ENCODE results near the gene PPP3CA.
A peak's percentile ranks its signal among the peaks of the same experiment; 100 is the strongest.

Gene PPP3CA

DNA sequence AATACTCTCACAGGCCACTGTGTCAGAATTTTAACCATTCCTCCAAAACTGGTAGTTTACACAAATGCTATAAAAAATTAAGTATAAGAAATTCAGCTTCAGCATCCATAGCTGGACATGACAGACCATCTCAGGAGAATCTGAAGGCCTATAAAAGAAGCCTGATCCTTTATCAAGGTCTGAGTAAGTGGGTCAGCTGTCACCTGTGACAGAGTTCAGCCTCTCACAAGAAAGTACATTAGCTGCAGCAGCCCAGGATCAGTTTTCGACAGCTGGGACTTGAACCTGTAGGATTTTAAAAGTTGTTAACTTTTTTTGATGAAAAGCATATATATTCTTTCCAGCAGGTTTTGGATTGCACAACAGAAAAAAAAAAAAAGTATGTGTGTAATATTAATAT, 60.7 kb downstream of the PPP3CA start:
- no peak for DNase-seq

DNA sequence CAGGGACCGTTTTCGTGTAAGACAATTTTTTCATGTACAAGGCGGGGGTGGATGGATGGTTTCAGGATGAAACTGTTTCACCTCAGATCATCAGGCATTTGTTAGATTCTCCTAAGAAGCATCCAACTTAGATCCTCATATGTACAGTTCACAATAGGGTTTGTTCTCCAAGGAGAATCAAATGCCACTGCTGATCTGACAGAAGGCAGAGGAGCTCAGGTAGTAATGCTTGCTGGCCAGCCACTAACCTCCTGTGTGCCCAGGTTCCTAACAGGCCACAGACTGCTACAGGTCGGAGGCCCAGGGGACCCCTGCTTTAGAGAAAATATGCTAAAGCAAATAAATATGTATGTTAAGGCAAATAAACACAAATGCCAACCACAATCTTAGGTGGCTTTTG, 61.3 kb downstream of the PPP3CA start:
- DNase-seq: no peak

DNA sequence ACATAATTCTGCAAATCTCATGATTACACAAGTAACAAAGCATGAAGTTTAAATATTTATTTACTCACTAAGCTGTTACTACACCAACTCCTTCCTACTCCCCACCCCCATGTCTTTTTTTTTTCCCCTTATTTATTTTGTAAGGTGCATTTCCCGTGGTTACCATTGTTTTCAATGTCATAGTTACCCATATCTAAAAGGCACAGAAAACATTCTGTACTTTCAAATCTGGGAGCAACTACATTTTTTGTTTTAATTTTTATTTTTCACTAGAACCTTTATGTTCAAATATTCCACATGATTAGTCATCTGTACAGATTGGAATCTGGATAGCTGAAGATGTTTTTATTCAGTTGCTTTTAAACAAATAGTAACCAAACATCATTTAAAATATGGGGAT, 62.8 kb downstream of the PPP3CA start:
- DNase-seq: peak in 1 of 5 experiments; percentile 17

DNA sequence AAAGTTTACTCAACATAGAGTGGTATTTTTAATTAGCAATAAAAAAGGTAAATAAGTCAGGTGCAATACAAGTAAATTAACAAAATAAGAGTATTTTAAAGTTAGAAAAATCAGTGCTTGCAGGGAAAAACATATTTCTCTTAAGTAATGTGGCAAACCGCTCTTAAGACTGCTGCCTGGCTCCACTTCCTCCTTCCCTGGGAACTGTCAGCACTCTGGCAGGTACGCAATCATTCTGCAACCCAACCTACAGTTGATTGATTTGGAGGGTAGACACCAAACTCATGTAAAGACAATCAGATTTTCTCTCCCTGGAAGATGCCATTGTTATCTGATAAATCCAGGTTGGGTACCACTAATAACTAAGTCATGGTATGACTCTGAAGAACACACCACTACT, 63.9 kb downstream of the PPP3CA start:
- no peak for DNase-seq

DNA sequence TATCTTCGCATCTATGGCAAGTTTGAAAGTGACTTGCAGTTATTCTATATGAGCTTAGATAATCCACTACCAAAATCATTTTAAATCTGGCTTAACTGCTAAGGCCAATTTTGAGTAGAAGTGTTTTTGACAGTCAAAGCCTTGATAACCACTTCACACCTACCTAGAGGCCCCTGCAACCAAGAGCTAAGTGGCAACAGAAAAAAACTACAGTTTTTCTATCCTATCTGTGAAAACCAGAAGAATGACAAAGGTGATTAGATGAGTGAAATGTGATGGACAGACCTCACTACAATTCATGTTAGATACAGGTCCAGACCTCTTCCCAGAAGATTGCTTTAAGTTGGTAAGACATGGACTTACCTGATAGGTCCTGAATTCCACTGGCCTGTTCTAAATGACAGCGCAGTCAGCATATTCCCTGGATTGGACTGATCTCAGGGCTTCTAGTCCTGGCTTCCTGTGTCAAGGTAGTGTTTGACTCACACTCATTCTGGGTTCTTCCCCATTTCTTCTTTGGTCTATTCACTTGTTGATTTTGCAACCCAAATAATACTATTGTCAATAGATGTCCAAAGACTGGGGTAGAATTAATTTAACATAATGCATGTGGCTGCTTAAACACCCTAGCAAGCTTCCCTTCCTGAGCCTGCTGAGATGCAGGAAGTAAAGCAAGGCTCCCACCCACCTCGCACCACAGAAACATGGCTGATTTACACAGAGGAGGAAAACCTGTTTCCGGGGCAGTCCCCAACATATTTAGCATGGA, 65.1 kb downstream of the PPP3CA start:
- DNase-seq: peak in 2 of 5 experiments; percentile 2 to 11

DNA sequence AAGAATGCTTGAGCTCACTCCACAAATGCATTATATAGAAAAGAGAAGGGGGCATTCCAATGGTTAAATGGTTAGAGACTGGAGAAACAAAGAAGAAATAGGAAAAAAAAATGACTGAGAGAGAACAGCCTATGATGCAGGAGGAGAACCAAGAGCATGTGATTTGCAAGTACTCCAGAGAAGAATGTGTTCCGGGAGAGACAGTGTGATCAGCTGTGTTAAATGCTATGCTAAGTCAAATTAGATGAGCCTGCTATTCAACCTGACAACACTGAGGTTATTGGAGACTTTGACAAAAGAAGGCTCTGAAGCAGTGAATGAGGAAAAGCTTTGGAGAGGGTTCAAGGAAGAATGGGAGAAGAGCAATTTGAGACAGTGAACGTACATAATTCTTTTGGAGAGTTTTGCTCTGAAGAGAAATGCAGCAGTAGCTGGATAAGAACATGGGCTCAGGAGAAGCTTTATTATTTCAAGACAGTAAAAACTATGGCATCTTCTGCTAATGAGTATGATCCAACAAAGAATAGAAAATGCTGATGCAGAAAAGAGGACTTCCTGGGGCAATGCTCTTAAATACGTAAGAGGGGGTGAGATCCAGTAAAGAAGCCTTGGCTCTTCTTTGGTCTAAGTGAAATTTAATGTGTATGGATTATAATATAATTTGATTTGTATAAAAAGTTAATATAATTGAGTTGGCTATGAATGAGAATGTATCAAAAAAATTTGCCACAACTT, 66.3 kb downstream of the PPP3CA start:
- no peak for DNase-seq

DNA sequence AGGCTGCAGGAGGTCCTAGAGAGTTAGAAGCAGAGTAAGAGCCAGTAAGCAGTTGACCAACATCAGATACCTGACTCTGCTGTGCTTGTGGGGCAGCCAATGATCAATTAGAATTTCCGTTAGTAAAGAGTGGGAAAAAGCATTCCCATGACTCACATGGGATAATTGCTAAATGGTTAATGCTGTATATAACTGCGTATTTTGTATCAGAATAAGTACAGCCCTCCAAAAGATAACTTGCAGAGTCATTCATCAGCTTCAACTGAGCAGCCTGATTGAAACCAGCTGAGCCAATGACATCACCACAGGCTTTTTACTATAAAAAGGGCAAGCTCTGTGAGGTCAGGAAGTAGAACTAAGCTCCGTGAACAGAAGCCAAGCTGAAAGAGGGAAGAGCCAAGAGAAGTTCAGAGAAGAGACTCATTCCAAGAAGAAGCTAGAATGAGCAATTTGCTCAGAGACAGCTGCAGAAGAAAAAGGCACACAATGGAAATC, 67.9 kb downstream of the PPP3CA start:
- no peak for DNase-seq

DNA sequence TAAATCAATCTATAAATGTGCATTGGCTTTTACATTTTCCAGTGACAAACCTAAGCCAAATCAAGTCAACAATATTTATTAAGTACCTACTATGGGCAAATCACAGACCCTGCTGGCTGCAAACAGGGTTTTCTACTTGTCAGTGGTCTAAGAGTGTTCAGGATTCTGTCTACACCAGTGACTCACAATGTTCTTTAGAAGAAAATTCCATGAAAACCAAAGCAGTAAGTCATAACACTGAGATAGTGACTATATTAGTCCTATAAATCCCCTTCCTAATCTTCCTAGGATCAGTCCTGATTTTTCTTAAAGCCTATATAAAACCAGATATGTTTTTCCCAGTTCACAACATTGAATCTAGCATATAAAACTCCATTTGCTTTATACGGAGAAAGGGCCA, 69.7 kb downstream of the PPP3CA start:
- DNase-seq: no peak

DNA sequence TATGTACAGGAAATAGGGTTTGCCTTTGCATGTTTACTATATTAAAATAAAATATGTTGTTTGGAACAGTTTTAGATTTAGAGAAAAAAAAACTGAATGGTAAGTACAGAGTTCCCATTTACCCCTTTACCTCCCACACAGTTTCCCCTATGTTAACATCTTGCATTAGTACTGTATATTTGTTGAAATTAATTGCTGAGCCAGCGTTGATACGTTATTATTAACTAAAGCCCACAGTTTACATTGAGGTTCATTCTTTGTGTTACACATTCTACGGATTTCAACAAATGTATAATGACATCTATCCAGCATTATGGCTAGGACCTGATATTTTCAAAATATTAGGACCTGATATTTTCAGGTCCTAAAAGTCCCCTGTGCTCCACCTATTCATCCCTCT, 70.7 kb downstream of the PPP3CA start:
- DNase-seq: no peak

DNA sequence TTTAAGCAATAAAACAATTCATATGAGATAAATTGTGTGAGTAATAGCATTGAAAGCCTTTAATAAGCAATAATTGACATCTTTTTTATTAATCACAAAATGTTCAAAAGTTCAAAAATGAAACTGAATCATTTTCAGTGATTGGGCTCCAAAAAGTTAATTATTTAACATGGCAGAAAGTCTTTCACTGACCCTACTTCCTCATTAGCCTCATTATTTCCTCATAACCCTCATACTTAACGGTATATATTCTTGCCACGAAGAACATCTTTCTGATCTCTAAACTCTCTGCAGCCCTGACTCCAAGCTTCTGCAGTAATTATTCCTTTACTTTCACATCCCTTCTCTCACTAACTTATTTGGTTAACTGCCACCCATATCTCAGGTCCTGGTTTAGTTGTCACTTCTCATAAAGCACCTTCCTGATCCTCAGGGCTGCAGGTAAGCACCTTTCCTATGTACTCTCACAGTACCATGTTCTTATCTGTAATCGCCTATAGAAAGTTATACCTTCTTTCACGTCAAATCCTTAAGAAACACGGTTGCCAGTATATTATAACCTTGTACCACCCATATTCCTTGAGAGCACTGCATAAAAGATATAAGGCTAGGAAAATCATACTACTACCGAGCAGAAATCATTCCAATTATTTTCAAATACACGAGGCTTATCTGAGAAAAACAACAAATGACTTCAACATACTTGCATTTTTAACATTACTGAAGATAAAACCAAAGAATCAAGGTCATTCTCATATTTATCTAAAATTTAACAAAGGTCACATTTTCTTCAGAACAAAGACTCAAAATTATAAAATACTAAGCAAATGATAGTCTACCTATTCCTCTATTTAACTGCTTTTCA, 72.2 kb downstream of the PPP3CA start:
- DNase-seq: no peak

DNA sequence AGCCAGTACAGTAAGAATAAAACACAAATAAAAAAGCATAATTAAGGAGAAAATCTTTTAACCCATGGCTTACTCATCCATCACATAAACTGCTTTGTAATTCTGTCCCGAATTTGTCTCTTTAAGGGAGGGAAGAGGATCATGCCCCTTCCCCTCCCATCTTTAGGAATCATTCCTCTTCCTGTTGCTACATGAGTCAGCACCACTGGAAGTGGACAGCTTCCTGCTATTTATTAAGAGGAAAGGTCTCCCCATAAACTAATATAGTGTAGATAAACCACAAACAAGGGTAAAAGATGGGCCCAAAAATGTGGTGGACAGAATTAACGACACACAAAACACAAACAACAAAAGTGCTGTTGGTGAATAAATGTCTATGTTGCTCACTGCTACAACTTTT, 75.8 kb downstream of the PPP3CA start:
- DNase-seq: no peak

DNA sequence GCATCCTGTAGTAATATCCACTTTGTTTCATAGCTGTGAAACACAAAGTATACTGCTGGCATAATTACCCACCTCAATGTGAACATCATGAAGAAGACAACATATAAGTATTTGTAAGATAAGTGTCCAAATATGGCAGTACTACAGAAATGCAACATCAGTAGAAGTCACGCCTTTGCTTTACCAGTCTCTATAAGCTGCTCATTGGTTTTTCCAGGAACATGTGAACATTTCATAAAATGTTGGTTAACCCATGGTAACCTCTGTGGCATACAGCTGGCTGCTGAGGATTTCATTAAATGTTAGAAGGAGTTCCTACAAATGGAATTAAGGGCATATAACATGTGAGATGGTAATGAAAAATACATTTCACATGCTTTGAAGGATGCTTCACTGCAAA, 77.6 kb downstream of the PPP3CA start:
- DNase-seq: no peak

DNA sequence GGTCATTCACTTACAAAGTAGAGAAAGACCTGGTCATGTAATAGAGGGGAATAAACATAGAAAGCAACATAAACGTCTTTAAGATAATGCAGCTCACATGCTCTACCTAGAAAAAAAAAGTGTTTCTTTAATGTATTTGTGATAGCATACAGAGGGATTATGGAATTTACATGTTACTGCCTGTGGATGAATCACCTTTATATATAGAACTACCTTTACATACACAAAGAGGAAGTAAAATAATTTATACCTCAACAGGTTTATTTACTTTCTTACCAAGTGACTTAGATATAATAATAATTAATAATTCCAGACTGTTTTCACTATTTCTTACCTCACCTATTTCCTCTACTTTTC, 81.5 kb downstream of the PPP3CA start:
- DNase-seq: no peak

DNA sequence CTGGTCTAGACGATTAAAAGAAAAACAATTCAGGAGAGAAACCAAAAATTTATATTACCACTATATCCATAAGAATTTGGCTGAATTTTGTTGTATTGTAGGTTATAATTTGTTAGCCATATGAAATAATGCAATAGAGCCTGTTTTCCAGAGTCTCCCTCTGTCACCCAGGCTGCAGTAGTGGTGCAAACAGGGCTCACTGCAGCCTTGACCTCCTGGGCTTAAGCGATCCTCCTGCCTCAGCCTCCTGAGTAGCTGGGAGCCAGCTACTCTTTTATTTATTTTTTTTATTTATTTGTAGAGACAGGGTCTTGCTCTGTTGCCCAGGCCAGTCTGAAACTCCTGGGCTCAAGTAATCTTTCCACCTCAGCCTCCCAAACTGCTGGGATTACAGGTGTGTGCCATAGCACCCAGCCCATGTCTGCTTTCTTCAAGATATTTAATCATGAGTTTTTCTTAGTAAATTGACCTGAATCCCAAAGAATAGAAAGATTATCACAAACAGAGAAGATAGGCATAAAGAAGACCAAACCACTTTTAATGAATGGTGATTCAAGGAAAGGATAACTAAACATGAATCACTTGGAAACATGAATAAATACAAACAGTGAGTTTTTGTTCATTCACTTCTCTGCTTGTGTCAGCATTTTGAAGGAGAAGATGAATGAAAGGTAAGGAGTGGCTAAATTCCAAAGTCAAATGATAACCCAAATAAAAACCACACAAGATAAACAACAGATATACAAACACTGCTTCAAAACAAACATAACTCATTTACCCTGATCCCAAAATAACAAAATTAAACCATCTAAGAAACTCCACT, 82.1 kb downstream of the PPP3CA start:
- DNase-seq: no peak

DNA sequence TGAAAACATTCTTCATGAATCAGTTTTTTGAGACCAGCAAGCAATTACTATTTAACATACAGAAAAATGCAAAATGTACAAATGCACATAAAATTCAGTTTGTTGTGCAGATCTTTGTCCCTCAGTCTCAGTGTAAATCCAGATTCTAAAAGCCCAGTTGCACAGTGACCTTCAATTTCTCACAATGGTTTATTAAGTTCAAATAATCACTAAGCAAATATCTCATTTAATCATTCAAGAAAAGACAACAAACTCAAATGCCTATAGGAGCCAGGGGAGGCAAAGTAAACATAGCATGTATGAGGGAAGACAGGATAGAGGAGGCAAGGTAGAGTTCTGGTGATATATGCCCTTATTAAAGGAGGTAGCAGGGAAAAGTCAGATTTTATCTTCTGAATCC, 82.8 kb downstream of the PPP3CA start:
- no peak for DNase-seq

DNA sequence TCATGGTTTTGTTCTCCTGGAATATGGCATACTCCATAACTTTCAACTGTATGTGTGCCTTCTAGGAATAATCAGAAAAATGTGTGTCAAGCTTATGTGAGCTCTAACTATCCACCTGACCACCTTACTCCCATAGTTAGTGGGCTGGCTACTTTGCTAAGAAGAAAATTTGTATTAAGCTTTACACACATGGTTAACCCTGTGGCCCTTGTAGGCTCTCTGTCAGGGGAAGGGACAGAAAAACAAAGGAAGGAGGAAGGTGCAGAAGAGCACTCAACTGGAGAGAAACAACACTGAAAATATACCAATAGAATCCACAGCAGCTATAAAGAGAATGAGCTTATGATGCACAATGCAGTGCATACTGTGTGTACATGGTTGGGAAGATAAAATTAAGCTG, 84.6 kb downstream of the PPP3CA start:
- no peak for DNase-seq

DNA sequence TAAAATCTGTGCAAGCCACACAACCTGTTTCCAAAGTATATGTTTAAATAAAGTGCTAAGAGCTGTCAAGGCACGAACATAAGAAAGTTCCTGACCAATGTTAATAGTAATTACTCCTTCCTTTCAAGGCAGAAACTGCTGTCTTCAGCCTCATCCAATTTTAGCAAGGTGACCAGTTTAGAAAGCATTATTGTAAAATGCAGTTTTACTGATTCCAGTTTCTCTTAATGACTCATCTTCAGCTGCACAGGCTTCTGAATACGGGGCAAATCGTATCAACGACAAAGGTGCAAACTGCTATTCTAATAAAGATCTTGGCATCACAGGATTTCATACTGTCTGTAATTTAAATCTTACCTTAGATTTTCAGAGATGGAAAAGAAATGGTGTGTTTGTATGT, 87.5 kb downstream of the PPP3CA start:
- DNase-seq: peak in 1 of 5 experiments; percentile 32

DNA sequence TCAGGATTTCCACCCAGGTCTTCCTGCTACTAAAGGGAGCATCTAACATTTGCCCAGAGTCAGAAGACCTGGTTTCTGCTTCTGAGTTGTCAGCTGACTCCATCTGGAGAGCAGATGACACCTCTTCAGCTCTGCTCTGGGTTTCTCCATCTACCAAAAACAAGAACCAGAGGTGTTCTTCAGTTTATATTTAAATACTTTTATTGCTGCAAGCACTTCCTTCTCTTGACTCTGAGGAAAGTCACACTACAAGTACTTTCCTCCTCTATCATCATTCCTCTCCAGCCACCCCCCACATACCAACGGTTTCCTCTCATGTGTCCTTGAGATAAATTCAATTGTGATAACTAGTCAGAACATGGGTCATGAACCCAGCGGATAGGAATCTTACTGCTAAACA, 88.4 kb downstream of the PPP3CA start:
- DNase-seq: no peak

DNA sequence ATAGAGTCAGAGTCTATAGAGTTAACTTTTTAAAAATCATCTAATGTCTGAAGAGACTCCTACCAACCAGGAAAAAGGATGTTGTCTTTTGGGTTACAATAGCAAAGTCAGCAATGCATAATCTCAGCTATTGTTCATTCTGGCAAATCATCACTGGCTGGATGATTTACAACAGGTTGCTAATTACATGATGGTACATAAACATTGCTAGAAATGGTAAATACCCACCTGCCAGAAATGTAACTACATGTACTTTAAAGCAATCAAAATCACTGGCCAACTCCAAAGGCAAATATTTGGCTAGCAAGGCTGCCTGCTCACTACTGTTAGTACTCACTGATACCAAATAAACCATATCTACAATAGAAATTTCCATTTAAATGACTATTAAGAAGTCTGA, 91.1 kb downstream of the PPP3CA start:
- no peak for DNase-seq

DNA sequence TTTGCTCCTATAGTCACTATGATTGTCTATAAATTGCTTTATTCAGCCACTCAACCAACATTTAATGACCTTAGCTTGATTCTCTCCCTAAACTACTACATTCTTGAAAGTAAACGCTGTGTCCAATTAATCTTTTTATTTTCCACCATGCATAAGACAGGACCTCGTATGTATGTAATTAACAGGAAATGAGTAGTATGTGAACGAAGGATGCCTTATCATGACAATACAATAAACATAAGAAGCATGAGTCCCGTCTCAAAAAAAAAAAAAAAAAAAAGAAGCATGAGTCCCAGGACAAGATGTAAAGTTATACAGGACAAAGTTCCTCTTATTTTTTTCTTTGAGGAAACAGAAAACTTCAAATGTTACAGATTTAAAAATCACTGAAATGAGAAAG, 92.5 kb downstream of the PPP3CA start:
- no peak for DNase-seq

DNA sequence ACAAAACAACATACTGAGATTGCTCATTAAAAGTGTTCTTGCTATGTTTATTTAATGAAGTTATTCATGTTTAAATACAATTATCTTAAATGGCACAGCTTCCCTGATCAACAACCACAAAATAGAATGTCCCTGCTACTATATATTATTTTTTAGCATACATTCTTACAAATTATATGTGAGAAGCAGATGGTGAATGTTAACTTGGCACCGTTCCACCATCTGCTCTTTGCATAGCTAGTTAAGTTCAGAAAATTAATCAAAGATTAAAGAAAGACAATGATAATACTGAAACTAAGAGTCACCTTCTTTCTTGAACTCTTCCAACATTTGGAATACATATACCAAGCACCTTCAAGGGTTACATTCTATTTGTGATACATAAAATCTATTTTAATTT, 94.2 kb downstream of the PPP3CA start:
- DNase-seq: no peak

DNA sequence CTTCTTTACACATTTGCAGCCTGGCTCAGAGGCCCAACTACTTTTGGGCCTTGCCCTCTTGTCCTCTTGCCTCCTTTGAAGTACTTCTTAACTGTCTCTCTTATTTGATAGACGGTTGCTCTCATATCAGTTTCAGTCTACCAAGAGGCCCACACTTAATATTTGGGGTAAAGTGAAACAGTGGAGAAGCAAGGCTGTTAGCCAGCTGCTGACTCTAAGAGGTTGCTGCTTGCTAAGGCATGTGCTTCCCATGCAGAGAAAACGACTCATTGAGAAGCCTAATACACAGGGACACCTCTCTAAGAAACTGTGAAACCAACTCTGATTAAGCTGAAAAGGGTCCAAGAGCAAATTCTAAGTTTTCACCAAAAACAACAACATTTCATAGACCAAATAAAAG, 94.6 kb downstream of the PPP3CA start:
- DNase-seq: no peak

DNA sequence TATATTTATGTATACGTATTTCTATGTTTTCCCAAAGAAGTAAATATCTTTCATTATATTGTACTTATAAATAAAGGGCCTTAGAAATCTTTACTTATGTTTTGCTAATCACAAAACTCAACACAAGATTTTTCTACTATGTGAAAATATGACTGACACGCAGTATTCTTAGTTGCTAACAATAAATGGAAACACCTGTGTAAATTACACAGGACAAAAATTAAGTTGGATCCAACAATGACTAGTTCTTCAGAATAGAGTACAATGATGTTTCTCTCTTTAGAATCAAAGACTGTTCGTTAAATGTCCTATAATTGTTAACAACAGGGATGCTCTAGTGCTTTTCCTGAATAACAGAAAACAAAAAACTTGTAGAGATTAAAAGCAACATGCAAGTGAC, 96.1 kb downstream of the PPP3CA start:
- DNase-seq: no peak
